Osteocyte (in vitro differentiated cells): ENCODE measurements around the gene DENND5B. TPM values are rescaled to one million over a fixed set of nuclear protein-coding genes. Genes with fewer than 3 reads are reported as not detected.

Experiments
- DNase-seq: peaks from one replicate; pipeline ENCODE4 v3.0.0; 2021; ENCODE audit warnings: mixed read lengths; ENCODE audit not compliant: unreplicated experiment; ENCODE audit errors: extremely low spot score
- H3K27ac Mint-ChIP-seq: one replicate; pipeline ENCODE4 v1.8.0; 2021; ENCODE audit warnings: mild to moderate bottlenecking, mixed read lengths; ENCODE audit not compliant: unreplicated experiment
- H3K27me3 Mint-ChIP-seq: one replicate; pipeline ENCODE4 v1.8.0; 2021; ENCODE audit warnings: mixed read lengths; ENCODE audit not compliant: unreplicated experiment
- H3K36me3 Mint-ChIP-seq: one replicate; pipeline ENCODE4 v1.8.0; 2021; ENCODE audit warnings: mixed read lengths; ENCODE audit not compliant: unreplicated experiment
- H3K4me1 Mint-ChIP-seq: one replicate; pipeline ENCODE4 v1.8.0; 2021; ENCODE audit warnings: mixed read lengths; ENCODE audit not compliant: unreplicated experiment
- H3K4me3 Mint-ChIP-seq: one replicate; pipeline ENCODE4 v1.8.0; 2021; ENCODE audit warnings: mild to moderate bottlenecking, moderate library complexity, mixed read lengths; ENCODE audit not compliant: unreplicated experiment
- H3K9me3 Mint-ChIP-seq: one replicate; pipeline ENCODE4 v1.8.0; 2021; ENCODE audit warnings: mixed read lengths; ENCODE audit not compliant: unreplicated experiment
- total RNA-seq: library from RNA; stranded (reverse); gene quantifications from 2 replicates; pipeline ENCODE4 v1.2.1, GENCODE V29; 2021
- TF ChIP-seq, protein P1 (sequence below): fragments of 200-600 bp; sonication (generic); IDR thresholded peaks from 2 replicates; pipeline ENCODE4 v1.5.0; 2021; ENCODE audit warnings: antibody characterized with exemption, mild to moderate bottlenecking, moderate library complexity

DENND5B gene
- total RNA-seq, 1 donor from 2014 or later = 17.8 TPM

DNA sequence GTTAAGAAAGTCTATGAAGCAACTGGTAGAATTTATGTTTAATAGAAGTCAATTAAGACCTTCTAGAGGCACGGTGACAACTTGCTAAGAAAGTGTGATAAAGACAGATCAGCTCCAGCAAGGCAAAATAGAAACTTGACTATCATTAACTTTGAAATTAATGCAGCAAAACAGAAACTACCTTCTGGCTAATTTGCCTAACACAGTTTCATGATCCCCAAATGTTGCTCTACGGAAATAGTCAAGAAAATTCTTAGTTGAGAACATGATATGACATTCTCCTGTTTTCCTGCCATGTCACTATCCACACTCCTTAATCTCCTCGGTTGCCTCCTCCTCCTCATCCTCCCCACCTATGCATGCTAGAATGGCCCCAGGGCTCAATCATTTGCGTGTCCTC lies 4.2 kb downstream of the DENND5B start:
- H3K27ac Mint-ChIP-seq = no peak overlapping the region
- TF ChIP-seq, protein P1, sequence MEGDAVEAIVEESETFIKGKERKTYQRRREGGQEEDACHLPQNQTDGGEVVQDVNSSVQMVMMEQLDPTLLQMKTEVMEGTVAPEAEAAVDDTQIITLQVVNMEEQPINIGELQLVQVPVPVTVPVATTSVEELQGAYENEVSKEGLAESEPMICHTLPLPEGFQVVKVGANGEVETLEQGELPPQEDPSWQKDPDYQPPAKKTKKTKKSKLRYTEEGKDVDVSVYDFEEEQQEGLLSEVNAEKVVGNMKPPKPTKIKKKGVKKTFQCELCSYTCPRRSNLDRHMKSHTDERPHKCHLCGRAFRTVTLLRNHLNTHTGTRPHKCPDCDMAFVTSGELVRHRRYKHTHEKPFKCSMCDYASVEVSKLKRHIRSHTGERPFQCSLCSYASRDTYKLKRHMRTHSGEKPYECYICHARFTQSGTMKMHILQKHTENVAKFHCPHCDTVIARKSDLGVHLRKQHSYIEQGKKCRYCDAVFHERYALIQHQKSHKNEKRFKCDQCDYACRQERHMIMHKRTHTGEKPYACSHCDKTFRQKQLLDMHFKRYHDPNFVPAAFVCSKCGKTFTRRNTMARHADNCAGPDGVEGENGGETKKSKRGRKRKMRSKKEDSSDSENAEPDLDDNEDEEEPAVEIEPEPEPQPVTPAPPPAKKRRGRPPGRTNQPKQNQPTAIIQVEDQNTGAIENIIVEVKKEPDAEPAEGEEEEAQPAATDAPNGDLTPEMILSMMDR = no peak
- no peak overlapping the region for H3K4me3 Mint-ChIP-seq
- peaks cover 43% of the 10 kb centered on the region for H3K4me1 Mint-ChIP-seq
- no peaks in the 10 kb centered on the region for H3K9me3 Mint-ChIP-seq
- DNase-seq = no peak
- H3K36me3 Mint-ChIP-seq = no peaks in the 10 kb centered on the region
- H3K27me3 Mint-ChIP-seq = no peaks in the 10 kb centered on the region

DNA sequence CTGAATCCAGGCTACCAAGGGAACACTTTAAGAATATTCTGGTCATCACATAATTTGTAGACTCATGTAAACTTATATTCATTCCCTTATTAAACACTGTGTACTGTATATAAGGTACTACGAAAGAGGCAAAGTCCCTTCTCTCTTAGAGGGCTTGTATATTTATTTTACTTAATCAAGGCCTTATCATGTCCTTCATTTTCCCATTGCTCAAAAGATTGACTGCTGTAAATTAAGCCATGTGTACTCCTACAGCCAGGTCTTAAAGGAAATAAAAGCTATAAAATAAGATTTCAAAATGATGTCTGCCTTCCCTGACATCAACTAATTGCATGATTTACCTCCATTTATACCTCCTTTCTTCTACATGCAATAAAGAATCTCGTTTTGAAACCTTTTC lies 5.0 kb downstream of the DENND5B start:
- no peak for DNase-seq
- TF ChIP-seq, protein P1 = no peak
- Mint-ChIP-seq H3K27ac (peak overlapping the region; percentile 78), H3K36me3 (no peaks in the 10 kb centered on the region), H3K9me3 (no peaks in the 10 kb centered on the region), H3K27me3 (no peaks in the 10 kb centered on the region), H3K4me3 (no peak overlapping the region), H3K4me1 (peaks cover 40% of the 10 kb centered on the region)

DNA sequence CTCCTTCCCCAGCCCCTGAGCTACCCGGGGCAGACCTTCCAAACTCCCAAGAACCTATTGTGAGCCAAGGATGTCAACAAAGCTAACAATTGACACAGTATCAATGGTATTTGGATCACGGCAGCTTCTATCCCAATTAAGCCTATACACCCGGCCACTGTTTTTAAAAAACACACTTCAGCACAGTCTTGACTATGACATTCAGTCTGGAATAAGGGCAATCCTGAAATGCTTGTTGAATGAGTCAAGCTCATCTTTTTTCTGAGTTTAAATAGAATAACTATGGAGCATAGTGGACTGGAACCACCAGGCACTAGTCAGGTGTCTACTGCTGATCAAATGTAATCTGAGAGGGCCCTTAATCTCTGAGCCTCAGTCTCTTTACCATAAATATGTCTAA lies 5.7 kb downstream of the DENND5B start:
- Mint-ChIP-seq H3K9me3 (no peaks in the 10 kb centered on the region), H3K4me1 (peaks cover 40% of the 10 kb centered on the region), H3K27me3 (no peaks in the 10 kb centered on the region), H3K4me3 (no peak overlapping the region), H3K27ac (peak overlapping the region; percentile 78), H3K36me3 (no peaks in the 10 kb centered on the region)
- no peak for DNase-seq
- TF ChIP-seq, protein P1 = no peak

DNA sequence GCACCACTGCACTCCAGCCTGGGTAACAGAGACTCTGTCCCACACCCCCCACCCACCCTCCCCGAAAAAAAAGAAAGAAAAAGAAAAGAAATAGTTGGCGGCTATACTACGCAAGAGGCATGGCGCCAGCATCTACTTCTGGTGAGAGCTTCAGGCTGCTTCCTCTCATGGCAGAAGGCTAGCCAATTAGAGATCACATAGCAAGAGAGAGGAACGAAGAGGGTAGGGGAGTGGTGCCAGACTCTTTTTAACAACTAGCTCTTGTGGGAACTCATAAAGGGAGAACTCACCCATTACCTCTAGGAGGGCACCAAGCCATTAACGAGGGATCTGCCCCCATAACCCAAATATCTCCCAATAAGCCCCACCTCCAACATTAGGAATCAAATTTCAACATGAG lies 6.2 kb downstream of the DENND5B start:
- no peaks in the 10 kb centered on the region for H3K9me3 Mint-ChIP-seq
- no peak overlapping the region for H3K4me3 Mint-ChIP-seq
- H3K27me3 Mint-ChIP-seq = no peaks in the 10 kb centered on the region
- TF ChIP-seq, protein P1 = no peak
- peak overlapping the region; percentile 78 for H3K27ac Mint-ChIP-seq
- DNase-seq = no peak
- peaks cover 40% of the 10 kb centered on the region for H3K4me1 Mint-ChIP-seq
- H3K36me3 Mint-ChIP-seq = no peaks in the 10 kb centered on the region

DNA sequence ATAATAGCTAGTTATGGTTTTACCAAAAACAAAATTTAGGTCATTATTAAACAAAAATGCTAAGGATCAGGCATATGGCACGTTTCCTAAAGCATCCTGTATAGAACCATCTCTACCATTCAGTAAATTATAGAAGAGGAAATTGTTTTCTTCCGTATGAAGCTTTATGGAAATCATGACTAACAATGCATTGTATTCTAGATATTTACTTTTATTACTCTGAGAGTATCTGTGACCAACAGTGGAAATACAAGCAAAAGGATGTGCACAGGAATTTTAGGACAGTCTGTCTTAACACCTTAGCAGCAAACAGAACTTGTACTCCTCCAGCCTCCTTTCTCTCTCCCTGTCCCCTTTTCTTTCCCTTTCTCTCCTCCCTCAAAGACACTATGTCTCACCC lies 7.1 kb downstream of the DENND5B start:
- TF ChIP-seq, protein P1 = no peak
- Mint-ChIP-seq H3K4me1 (peaks cover 37% of the 10 kb centered on the region), H3K36me3 (no peaks in the 10 kb centered on the region), H3K27me3 (no peaks in the 10 kb centered on the region), H3K27ac (no peak overlapping the region), H3K4me3 (no peak overlapping the region), H3K9me3 (no peaks in the 10 kb centered on the region)
- DNase-seq = no peak
